Esophagus muscularis mucosa (tissue), 4 donors: Measurements from ENCODE around the gene DOCK1.

Experiments used
- CTCF ChIP-seq, 3 experiments: fragments of 200-600 bp in 2 of 3; fragments of 450-650 bp in 1 of 3; sonication (generic) in 2 of 3; IDR thresholded peaks; one replicate each; pipeline ENCODE4 v1.5.1; 2017 to 2019; ENCODE audit warnings: antibody characterized with exemption in 3 of 3, mild to moderate bottlenecking in 2 of 3, moderate library complexity in 1 of 3
- EP300 ChIP-seq: sonication (generic); formaldehyde crosslinking; IDR thresholded peaks from one replicate; pipeline ENCODE4 v1.6.1; 2017; ENCODE audit warnings: antibody characterized with exemption
- POLR2A ChIP-seq: fragments of 450-650 bp; IDR thresholded peaks from one replicate; pipeline ENCODE4 v1.6.1; 2017; ENCODE audit warnings: antibody characterized with exemption, moderate library complexity, mild to moderate bottlenecking, low read depth
- POLR2AphosphoS5 ChIP-seq, 2 donors: sonication (generic); formaldehyde crosslinking; IDR thresholded peaks; one replicate each; pipeline ENCODE4 v1.6.1; 2017; ENCODE audit warnings: antibody characterized with exemption in 2 of 2

DNA sequence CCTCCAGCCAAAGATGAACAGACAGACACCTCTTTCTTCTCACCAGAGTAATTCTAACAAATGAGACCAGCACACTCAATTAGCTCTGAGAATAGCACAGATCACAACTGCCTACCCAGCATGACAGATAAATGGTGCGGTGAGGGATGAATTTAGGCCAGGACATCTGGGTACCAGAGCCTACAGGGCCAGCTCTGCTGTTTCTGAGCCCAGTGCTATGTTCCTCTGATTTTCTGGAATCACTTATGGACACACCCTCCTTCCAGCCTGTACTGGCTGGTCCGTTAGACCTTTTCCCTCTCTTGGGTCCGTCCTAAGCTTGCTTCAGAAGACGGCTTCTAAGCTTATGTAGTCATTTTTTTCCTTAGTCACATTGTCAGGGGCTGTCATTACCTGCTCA lies 217.6 kb downstream of the DOCK1 start:
- TF ChIP-seq CTCF (IDR thresholded peaks at IDR 0.05) (no peak), POLR2A (no peak), POLR2AphosphoS5 (IDR thresholded peaks at IDR 0.05) (no peak), EP300 (no peak)
